Activated B cell treated with CpG ODN at 0.5 μM for 24 hours (primary cell): Measurements from ENCODE around the gene CLCN1. TPM values are rescaled to one million over a fixed set of nuclear protein-coding genes. Genes with fewer than 3 reads are reported as not detected.

Experiments used
- ATAC-seq: fragments of 200-7000 bp; cut with Tn5 transposase; one replicate; pipeline ENCODE4 v1.10.0; 2021; ENCODE audit warnings: low read depth, mild to moderate bottlenecking, moderate library complexity
- CTCF ChIA-PET: fragments of 350-600 bp; sonication (Branson Sonifier 250); formaldehyde crosslinking; loops from one replicate; lab custom pipeline; 2021; ENCODE audit warnings: antibody characterized with exemption; lab: Charles Lee
- POLR2A ChIA-PET: fragments of 350-600 bp; sonication (Branson Sonifier 250); formaldehyde crosslinking; loops from one replicate; lab custom pipeline; 2021; ENCODE audit warnings: antibody characterized with exemption; lab: Charles Lee
- DNase-seq: peaks from one replicate; pipeline ENCODE4 v3.0.0; 2022
- H3K27ac Mint-ChIP-seq: one replicate; pipeline ENCODE4 v1.8.0; 2020; ENCODE audit warnings: mixed read lengths
- H3K27me3 Mint-ChIP-seq: one replicate; pipeline ENCODE4 v1.8.0; 2021; ENCODE audit warnings: mixed read lengths
- H3K36me3 Mint-ChIP-seq: one replicate; pipeline ENCODE4 v1.8.0; 2021; ENCODE audit warnings: low read depth, mixed read lengths
- H3K4me1 Mint-ChIP-seq: one replicate; pipeline ENCODE4 v1.8.0; 2021; ENCODE audit warnings: mixed read lengths
- H3K4me3 Mint-ChIP-seq: one replicate; pipeline ENCODE4 v1.8.0; 2020; ENCODE audit warnings: mild to moderate bottlenecking, mixed read lengths
- H3K9me3 Mint-ChIP-seq: one replicate; pipeline ENCODE4 v1.8.0; 2020; ENCODE audit warnings: mixed read lengths
- intact Hi-C: fragments of 100-400 bp; cut with micrococcal nuclease; formaldehyde crosslinking; loops from one replicate; pipeline ENCODE4 v1.15.1; 2024
- total RNA-seq: library from RNA; stranded (reverse); gene quantifications from 2 replicates; pipeline ENCODE4 v1.2.3, GENCODE V29; 2022
- TF ChIP-seq, protein P1 (sequence below): fragments of 200-600 bp; IDR thresholded peaks from one replicate; pipeline ENCODE4 v1.8.0; 2022; ENCODE audit warnings: antibody characterized with exemption, mild to moderate bottlenecking

The CLCN1 gene
- total RNA-seq, 1 donor from 2014 or later: not detected

DNA sequence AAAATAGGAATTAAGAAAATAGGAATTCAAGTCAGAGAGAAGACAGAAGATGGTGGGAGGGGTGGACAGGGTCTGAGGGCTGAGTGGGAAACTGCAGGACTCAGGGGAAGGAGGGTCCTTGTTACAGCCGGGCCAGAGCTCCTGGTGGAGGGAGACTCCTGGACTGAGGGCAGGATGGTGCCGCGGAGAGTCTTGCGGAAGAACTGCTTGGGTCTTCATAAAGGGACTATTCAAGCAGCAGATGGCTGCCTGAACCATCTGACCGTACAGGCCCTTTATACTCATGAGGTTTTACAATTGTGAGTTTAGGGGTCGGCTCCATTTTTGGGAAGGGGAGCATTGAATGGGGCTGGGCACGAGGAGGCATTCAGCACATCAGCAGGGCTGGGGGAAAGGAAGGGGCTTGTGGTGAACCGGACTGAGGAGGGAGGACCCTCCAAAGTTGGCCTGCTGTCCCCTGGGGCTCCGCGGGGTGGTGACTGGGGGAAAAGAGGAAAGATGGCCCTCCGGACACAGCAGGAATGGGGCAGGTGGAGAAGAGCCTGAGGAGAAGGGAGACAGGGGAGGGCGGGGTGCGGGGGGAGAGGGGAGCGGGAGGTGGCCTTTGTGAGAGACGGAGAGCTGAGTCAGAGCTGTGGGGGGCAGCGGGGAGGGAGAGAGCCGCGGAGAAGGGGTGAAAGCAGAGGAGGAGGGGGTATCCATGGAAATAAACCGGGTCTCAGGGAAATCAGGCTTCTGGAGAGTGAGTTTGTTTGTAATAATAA is 45.1 kb downstream of the CLCN1 start:
- intact Hi-C loops: no loop called here
- peaks cover 42% of the 10 kb centered on the region for H3K27me3 Mint-ChIP-seq

DNA sequence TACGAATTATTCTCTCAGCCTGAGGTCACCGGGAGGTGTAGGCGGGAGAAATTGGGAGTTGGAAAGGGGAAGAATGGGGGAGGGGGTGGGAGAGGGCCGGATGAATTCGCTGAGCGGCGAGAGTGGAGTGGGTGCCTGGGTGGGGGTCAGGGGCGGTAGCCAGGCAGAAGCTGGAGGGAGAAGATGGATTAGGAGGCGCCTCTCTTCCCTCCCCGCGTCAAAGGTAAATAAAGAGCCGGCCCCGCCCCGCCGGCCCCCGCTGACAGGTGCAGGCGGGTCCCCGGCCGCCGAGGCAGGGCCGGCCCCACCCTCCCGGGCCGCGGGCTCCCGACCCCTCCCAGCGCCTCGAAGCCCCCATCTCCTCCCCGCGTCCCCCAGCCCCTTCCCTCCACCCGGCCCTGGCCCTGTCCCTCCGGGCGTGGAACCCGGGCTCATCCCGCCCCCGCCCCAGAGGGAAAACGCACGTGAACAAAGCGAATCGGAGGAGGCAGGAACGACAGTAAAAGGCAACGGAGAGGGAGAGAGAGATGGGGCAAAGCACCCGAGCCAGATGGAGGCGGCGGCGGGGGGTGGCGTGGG is 45.7 kb downstream of the CLCN1 start:
- Mint-ChIP-seq H3K4me1 (peaks cover 11% of the 10 kb centered on the region), H3K36me3 (no peaks in the 10 kb centered on the region), H3K27me3 (peaks cover 45% of the 10 kb centered on the region), H3K27ac (no peak overlapping the region), H3K4me3 (peak overlapping the region; percentile 82), H3K9me3 (no peaks in the 10 kb centered on the region)
- CTCF ChIA-PET: no interaction called here
- POLR2A ChIA-PET: no interaction called here
- TF ChIP-seq, protein P1, sequence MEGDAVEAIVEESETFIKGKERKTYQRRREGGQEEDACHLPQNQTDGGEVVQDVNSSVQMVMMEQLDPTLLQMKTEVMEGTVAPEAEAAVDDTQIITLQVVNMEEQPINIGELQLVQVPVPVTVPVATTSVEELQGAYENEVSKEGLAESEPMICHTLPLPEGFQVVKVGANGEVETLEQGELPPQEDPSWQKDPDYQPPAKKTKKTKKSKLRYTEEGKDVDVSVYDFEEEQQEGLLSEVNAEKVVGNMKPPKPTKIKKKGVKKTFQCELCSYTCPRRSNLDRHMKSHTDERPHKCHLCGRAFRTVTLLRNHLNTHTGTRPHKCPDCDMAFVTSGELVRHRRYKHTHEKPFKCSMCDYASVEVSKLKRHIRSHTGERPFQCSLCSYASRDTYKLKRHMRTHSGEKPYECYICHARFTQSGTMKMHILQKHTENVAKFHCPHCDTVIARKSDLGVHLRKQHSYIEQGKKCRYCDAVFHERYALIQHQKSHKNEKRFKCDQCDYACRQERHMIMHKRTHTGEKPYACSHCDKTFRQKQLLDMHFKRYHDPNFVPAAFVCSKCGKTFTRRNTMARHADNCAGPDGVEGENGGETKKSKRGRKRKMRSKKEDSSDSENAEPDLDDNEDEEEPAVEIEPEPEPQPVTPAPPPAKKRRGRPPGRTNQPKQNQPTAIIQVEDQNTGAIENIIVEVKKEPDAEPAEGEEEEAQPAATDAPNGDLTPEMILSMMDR: no peak
- ATAC-seq: peak; percentile 35
- intact Hi-C loops: loop anchor here (1.0 kb wide), 1 partner anchor 121 kb away; no protein-coding TSS in a partner anchor
- no peak for DNase-seq

More for the DNA sequence above, 45.1 kb downstream of the CLCN1 start:
- H3K36me3 Mint-ChIP-seq: no peaks in the 10 kb centered on the region
- ATAC-seq: no peak
- ChIA-PET CTCF (interaction anchor here (0.8 kb wide), 1 partner anchor 121 kb away, joined by 3 read pairs; no protein-coding TSS in a partner anchor), POLR2A (no interaction called here)
- no peak for DNase-seq
- no peak overlapping the region for H3K27ac Mint-ChIP-seq
- no peaks in the 10 kb centered on the region for H3K9me3 Mint-ChIP-seq
- H3K4me3 Mint-ChIP-seq: peak overlapping the region; percentile 53
- peaks cover 11% of the 10 kb centered on the region for H3K4me1 Mint-ChIP-seq
- TF ChIP-seq, protein P1: no peak

DNA sequence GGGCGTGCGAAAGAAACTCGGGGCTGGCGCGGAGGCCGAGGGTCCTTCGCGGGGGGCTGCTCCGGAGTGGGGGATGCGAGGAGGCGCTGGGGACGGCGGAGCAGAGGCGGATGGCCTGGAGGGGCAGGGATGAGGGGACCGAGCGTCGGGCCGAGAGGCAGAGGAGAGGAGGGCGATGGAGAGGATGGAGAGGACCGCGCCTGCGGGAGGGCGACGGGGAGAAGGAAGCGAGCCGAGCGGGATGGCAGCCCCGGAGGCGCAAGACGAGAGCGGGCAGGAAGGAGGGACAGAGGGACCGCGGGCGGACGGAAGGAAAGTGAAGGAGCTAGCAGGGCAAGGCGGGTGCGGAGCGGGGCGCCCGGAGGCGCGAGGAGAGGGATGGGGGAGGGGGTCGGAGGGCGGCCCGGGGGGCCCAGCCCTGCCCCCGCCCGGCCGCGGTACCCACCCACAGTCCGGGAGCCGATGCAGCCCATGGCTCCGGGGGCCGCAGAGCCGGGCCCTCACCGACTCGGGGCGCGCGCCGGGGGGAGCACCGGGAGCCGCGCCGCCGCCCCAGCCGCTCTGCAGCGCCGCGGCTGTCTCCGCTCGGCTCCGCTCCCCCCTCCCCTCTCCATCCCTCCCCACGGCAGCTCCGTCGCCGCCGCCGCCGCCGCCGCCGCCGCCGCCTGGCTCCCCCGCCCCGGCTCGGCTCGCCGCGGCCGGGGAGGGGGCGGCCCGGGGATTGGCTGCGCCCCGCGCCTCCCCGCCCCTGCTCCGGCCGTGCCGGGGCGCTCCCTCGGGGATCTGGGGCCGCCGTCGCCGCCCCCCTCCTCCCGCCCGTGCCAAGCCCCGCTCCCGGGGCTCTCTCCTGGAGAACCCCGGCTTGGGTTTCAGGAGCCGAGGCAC is 46.5 kb downstream of the CLCN1 start, which contains the start of gene FAM131B:
FAM131B (minus strand) TSS at position 583 of the 885 bp plus-strand sequence; CDS start at position 473, 110 bp downstream.
- Mint-ChIP-seq H3K4me3 (peak within 1 kb of the TSS; percentile 82), H3K27me3 (peaks cover 51% of the 10 kb centered on the region), H3K27ac (peak within 1 kb of the TSS; percentile 6), H3K9me3 (no peaks in the 10 kb centered on the region), H3K36me3 (no peaks in the 10 kb centered on the region), H3K4me1 (peaks cover 11% of the 10 kb centered on the region)
- TF ChIP-seq, protein P1: no peak
- CTCF ChIA-PET: no interaction called here
- intact Hi-C loops: loop anchor here (1.0 kb wide), 2 partner anchors 19 to 122 kb away; partner anchors contain the start of gene ZYX
- POLR2A ChIA-PET: no interaction called here
- DNase-seq (no peak), ATAC-seq (peak; percentile 53)

DNA sequence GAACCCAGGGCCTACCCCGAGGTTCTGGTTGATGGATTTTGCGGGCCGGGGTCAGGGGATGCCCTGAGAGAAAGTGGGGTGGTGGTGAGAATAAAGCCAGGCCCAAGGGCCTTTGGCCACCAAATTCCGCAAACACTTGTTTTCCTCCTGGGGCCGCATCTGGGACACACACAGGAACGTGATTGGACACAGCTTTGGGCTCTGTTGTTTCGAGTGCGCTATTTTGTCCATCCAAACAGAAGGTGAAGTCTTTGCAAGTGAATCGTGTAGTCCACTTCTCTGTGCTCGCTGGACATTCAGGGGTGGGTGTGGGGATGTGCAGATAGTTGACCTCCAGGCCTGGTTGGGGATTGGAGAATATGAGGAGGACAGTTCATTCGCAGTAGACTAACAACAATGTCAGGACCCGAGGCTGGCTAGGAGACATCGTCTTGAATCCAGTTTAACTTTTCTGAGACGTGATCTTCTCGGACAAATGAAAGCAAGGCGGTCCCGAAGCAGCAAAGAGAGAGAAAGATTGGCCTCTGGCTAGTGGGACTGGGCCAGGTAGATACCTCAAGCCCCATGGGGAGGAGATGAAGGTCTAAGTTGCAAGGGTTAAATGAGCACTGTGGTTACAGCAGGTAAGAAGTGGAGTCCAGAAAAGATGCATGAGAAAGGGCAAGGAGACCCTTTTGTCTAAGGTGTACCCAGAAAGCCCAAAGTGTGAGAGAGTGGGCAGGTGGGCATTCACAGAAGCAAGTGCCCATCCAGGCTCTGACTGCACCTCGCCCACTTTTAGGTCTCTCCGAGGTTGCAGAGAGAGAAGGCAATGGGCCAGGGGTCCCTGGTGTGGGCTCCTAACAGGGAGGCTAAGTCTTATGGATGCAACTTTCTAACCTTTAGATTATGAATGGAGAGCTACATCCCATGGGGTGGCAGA is 47.4 kb downstream of the CLCN1 start:
- CTCF ChIA-PET: no interaction called here
- TF ChIP-seq, protein P1: no peak
- POLR2A ChIA-PET: no interaction called here
- DNase-seq: no peak
- H3K4me1 Mint-ChIP-seq: peaks cover 11% of the 10 kb centered on the region
- H3K9me3 Mint-ChIP-seq: no peaks in the 10 kb centered on the region
- peaks cover 51% of the 10 kb centered on the region for H3K27me3 Mint-ChIP-seq
- peak overlapping the region; percentile 6 for H3K27ac Mint-ChIP-seq
- ATAC-seq: no peak
- H3K36me3 Mint-ChIP-seq: no peaks in the 10 kb centered on the region
- peak overlapping the region; percentile 67 for H3K4me3 Mint-ChIP-seq
- intact Hi-C loops: loop anchor here (1.0 kb wide), 1 partner anchor 18 kb away; the partner anchor contains the start of gene ZYX
